ENCODE data around the gene CHST11.

DNA sequence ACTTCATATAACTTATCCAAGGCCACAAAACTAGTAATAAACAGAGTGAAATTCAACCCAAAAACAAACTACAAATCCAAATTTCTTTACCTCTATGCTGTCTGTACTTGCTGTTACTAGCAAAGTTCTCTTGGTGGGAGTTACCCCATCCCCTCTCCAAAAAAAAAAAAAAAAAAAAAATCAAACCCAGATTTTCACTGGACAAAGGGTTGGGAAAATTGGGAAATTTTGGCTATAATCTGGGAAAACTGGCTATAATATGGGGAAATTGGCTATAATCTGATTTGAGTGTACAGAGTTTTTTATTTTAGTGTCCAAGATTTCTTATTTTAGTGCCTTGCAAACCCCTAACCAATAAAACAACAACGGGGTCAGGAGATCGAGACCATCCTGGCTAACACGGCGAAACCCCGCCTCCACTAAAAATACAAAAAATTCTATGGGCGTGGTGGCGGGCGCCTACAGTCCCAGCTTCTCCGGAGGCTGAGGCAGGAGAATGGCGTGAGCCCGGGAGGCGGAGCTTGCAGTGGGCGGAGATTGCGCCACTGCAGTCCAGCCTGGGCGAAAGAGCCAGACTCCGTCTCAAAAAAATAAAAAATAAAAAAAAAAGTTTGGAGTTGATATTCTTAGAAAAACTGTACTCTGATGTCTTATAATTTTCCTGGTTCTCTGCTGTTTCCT lies 148.4 kb downstream of the CHST11 start:
- TF ChIP-seq, protein P1, sequence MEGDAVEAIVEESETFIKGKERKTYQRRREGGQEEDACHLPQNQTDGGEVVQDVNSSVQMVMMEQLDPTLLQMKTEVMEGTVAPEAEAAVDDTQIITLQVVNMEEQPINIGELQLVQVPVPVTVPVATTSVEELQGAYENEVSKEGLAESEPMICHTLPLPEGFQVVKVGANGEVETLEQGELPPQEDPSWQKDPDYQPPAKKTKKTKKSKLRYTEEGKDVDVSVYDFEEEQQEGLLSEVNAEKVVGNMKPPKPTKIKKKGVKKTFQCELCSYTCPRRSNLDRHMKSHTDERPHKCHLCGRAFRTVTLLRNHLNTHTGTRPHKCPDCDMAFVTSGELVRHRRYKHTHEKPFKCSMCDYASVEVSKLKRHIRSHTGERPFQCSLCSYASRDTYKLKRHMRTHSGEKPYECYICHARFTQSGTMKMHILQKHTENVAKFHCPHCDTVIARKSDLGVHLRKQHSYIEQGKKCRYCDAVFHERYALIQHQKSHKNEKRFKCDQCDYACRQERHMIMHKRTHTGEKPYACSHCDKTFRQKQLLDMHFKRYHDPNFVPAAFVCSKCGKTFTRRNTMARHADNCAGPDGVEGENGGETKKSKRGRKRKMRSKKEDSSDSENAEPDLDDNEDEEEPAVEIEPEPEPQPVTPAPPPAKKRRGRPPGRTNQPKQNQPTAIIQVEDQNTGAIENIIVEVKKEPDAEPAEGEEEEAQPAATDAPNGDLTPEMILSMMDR (conservative IDR thresholded peaks at IDR 0.05; ENCODE audit: low read depth, low read length): no peak
- TF ChIP-seq EZH2 (IDR thresholded peaks at IDR 0.05; ENCODE audit: borderline replicate concordance, low read depth, low read length, poor library complexity, severe bottlenecking): no peak

Data from A673 (cell line).